Fibroblast of pulmonary artery (primary cell): ENCODE measurements around the gene MRTFA.
"Not testable (repeated sequence)": the region's sequence is repeated elsewhere in the genome, so short reads cannot be mapped to it uniquely, and the experiment has no call there.

Experiments
- DNase-seq: peaks from one replicate; pipeline ENCODE4 v3.0.0-alpha.2; 2010; ENCODE audit warnings: low read depth
- H3K4me3 ChIP-seq: replicated peaks from 2 replicates; pipeline ENCODE4 v1.5.1; 2011; ENCODE audit warnings: low read depth, mild to moderate bottlenecking, control low read depth, low read length, moderate library complexity
- TF ChIP-seq, protein P1 (sequence below): IDR thresholded peaks from 2 replicates; pipeline ENCODE4 v1.5.1; 2011; ENCODE audit warnings: mild to moderate bottlenecking, control low read depth, low read length, inconsistent platforms; ENCODE audit errors: missing control alignments

The MRTFA gene

DNA sequence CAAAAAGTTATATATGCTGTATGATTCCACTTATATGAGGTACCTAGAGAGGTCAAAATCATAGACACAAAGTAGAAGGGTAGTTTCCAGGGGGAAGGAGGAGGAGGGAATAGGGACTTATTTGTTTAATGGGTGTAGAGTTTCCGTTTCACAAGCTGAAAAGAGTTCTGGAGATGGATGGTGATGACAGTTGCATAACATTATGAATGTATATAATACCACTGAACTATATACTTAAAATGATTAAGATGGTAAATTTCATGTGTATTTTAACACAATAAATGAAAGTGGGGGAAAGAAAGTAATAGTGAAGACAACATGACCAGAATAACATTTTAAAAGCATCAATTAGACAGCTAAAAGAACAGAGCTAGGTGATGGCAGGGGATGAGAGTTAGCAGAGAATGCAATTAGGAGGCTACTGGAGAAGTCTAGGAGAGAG lies 51.2 kb downstream of the MRTFA start:
- TF ChIP-seq, protein P1, sequence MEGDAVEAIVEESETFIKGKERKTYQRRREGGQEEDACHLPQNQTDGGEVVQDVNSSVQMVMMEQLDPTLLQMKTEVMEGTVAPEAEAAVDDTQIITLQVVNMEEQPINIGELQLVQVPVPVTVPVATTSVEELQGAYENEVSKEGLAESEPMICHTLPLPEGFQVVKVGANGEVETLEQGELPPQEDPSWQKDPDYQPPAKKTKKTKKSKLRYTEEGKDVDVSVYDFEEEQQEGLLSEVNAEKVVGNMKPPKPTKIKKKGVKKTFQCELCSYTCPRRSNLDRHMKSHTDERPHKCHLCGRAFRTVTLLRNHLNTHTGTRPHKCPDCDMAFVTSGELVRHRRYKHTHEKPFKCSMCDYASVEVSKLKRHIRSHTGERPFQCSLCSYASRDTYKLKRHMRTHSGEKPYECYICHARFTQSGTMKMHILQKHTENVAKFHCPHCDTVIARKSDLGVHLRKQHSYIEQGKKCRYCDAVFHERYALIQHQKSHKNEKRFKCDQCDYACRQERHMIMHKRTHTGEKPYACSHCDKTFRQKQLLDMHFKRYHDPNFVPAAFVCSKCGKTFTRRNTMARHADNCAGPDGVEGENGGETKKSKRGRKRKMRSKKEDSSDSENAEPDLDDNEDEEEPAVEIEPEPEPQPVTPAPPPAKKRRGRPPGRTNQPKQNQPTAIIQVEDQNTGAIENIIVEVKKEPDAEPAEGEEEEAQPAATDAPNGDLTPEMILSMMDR: no peak
- no peak for DNase-seq
- H3K4me3 ChIP-seq: no peak overlapping the region

GRCh38 chr22:40584766-40585165 lies 51.8 kb downstream of the MRTFA start:
- not testable (repeated sequence) for DNase-seq

DNA sequence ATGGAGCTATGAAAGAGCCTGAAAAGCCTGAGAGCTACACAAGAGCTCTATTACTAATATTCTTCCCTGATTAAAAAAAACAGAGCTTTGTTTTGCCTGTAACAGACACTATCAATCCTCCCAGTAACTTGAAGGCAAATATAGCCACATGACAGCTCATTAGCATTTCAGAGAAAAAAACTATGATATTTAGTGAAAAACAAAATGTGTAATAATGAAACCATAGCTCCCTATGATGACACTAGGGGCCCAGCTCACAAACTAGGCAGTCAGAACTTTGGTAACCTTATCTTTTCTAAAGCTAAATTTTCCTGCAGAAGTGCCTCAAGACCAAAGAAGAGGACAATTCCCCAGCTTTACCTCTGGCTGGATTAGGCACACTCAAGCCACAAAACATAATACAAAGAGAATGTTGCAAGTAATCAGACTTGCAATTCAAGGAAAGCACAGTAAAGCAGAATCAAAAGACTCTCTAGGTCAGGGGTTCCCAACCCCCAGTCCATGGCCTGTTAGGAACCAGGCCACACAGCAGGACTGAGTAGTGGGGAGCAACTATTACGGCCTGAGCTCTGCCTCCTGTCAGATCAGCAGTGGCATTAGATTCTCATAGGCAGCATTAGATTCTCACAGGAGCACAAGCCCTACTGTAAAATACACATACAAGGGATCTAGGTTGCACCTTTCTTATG lies 53.3 kb downstream of the MRTFA start:
- TF ChIP-seq, protein P1: no peak
- no peak for DNase-seq
- H3K4me3 ChIP-seq: no peak overlapping the region

More at GRCh38 chr22:40584766-40585165, 51.8 kb downstream of the MRTFA start:
- H3K4me3 ChIP-seq: not testable (repeated sequence)

- TF ChIP-seq, protein P1: no peak
- DNase-seq: no peak
- no peak overlapping the region for H3K4me3 ChIP-seq
These were observed 54.5 kb downstream of the MRTFA start for GRCh38 chr22:40582063-40582462.

DNA sequence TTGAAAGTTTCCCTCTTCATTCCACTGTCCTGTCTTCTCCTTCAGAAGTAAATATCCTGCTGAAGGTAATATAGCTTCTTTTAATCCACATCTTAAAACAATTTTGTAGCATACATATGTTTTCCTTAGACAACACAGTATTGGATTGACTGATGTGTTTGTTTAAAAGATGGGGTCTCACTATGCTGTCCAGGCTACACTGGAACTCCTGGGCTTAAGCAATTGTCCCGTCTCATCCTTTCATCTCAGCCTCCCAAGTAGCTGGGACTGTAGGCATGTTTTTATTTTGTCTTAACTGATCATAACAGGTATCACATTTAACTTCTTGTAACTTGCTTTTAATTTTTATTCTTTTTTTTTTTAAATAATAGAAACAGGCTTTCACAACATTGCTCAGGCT lies 55.9 kb downstream of the MRTFA start:
- no peak for DNase-seq
- TF ChIP-seq, protein P1: no peak
- H3K4me3 ChIP-seq: no peak overlapping the region

DNA sequence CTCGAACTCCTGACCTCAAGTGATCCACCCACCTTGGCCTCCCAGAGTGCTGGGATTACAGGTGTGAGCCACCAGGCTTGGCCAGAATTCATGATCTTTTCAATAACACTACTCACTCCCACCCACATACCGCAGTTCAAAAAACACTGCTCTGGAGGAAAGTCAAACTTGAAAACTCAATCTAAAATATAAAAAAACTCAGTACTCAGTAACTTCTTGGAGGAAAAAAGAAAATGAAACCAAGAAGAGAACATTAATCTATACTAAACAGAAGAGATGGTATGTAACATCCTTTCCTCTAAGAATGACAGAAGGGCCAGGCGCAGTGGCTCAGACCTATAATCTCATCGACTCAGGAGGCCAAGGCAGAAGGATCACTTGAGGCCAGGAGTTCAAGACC lies 58.3 kb downstream of the MRTFA start:
- no peak overlapping the region for H3K4me3 ChIP-seq
- DNase-seq: no peak
- TF ChIP-seq, protein P1: no peak

GRCh38 chr22:40572976-40573375 lies 63.5 kb downstream of the MRTFA start:
- DNase-seq: peak; percentile 47
- no peak overlapping the region for H3K4me3 ChIP-seq
- TF ChIP-seq, protein P1: no peak
